CD4-positive, alpha-beta memory T cell (primary cell): ENCODE data around the gene CRTC2. TPM values are rescaled to one million over a fixed set of nuclear protein-coding genes. Genes with fewer than 3 reads are reported as not detected.

ENCODE experiments used
- CTCF ChIA-PET: fragments of 350-600 bp; sonication (Branson Sonifier 250); formaldehyde crosslinking; loops from one replicate; lab custom pipeline; 2021; ENCODE audit warnings: inconsistent platforms; ENCODE audit not compliant: partially characterized antibody; lab: Charles Lee
- POLR2A ChIA-PET: fragments of 350-600 bp; sonication (Branson Sonifier 250); formaldehyde crosslinking; loops from one replicate; lab custom pipeline; 2021; ENCODE audit not compliant: partially characterized antibody; lab: Charles Lee
- DNase-seq, 5 donors: peaks; one replicate each; pipeline versions ENCODE4 v3.0.0 to v3.0.0-alpha.2; 2020 to 2022; ENCODE audit warnings: mixed read lengths in 1 of 5
- H3K27ac ChIP-seq: one replicate; pipeline ENCODE4 v1.7.0; 2013; ENCODE audit warnings: low read depth, low read length
- H3K27me3 ChIP-seq: 2 replicates; pipeline ENCODE4 v1.7.0; 2013; ENCODE audit warnings: mild to moderate bottlenecking, low read length, moderate library complexity; ENCODE audit not compliant: insufficient read depth
- H3K36me3 ChIP-seq: 2 replicates; pipeline ENCODE4 v1.7.0; 2013; ENCODE audit warnings: mild to moderate bottlenecking, low read length, moderate library complexity; ENCODE audit not compliant: insufficient read depth
- H3K4me1 ChIP-seq: 2 replicates; pipeline ENCODE4 v1.7.0; 2013; ENCODE audit warnings: mild to moderate bottlenecking, low read length, moderate library complexity; ENCODE audit not compliant: insufficient read depth
- H3K4me3 ChIP-seq, 2 donors: one replicate each; pipeline ENCODE4 v1.7.0; 2013; ENCODE audit warnings: low read length in 2 of 2, mild to moderate bottlenecking in 1 of 2
- H3K9me3 ChIP-seq, 2 donors: one replicate each; pipeline ENCODE4 v1.7.0; 2013; ENCODE audit warnings: low read length in 2 of 2, control low read depth in 1 of 2; ENCODE audit not compliant: control insufficient read depth in 1 of 2
- H3K27ac Mint-ChIP-seq, 7 donors: one replicate each; pipeline ENCODE4 v1.8.0; 2020 to 2021; ENCODE audit warnings: mixed read lengths in 7 of 7, mild to moderate bottlenecking in 6 of 7, inconsistent platforms in 3 of 7, moderate library complexity in 3 of 7
- H3K27me3 Mint-ChIP-seq, 2 donors: one replicate each; pipeline ENCODE4 v1.8.0; 2020 to 2021; ENCODE audit warnings: mixed read lengths in 2 of 2
- H3K36me3 Mint-ChIP-seq, 2 donors: one replicate each; pipeline ENCODE4 v1.8.0; 2020 to 2021; ENCODE audit warnings: mixed read lengths in 2 of 2, inconsistent platforms in 1 of 2, mild to moderate bottlenecking in 1 of 2
- H3K4me1 Mint-ChIP-seq, 4 donors: one replicate each; pipeline ENCODE4 v1.8.0; 2020 to 2021; ENCODE audit warnings: mixed read lengths in 4 of 4, mild to moderate bottlenecking in 1 of 4
- H3K4me3 Mint-ChIP-seq, 8 donors: one replicate each; pipeline ENCODE4 v1.8.0; 2020 to 2021; ENCODE audit warnings: mixed read lengths in 8 of 8, mild to moderate bottlenecking in 7 of 8, moderate library complexity in 6 of 8, inconsistent platforms in 3 of 8
- H3K9me3 Mint-ChIP-seq, 8 donors: one replicate each; pipeline ENCODE4 v1.8.0; 2020 to 2021; ENCODE audit warnings: mixed read lengths in 8 of 8, mild to moderate bottlenecking in 5 of 8, inconsistent platforms in 3 of 8, moderate library complexity in 1 of 8
- intact Hi-C: fragments of 100-400 bp; cut with micrococcal nuclease; formaldehyde crosslinking; loops from one replicate; pipeline ENCODE4 v1.15.1; 2023
- polyA plus RNA-seq, 2 donors: library from polyadenylated mRNA; unstranded; fragments of 300-500 nt; fragmentation: Illumina TruSeq; gene quantifications; one replicate each; pipeline ENCODE4 v1.2.3, GENCODE V29; 2021
- total RNA-seq, 2 experiments: library from RNA; stranded (reverse); gene quantifications; one replicate each; pipeline ENCODE4 v1.2.3, GENCODE V29; 2021

Gene CRTC2
- total and polyA plus RNA-seq, 4 experiments from 2014 or later = 12.3 to 113 (median 83.0) TPM

GRCh38 chr1:153977250-153978240, 19.1 kb upstream of the CRTC2 start, which contains the start of gene JTB:
TSS of gene JTB (minus strand) at chr1:153977674. CDS start at chr1:153977252, 422 bp downstream.
- CTCF ChIA-PET = interaction anchor here (1.0 to 5.2 kb wide), 10 partner anchors 11 to 328 kb away, joined by 3 to 55 read pairs (median 5); partner anchors contain the start of genes CREB3L4, DENND4B, GATAD2B and RAB13

GRCh38 chr1:153976819-153977249, 18.4 kb upstream of the CRTC2 start:
- peaks cover 25% of the 10 kb centered on the region for H3K4me1 ChIP-seq
- no peaks in the 10 kb centered on the region for H3K27me3 ChIP-seq
- DNase-seq = peak in 1 of 5 donors; percentile 16
- peaks cover 29% of the 10 kb centered on the region for H3K36me3 ChIP-seq
- H3K4me3 ChIP-seq = peak overlapping the region; percentile 94
- H3K27ac ChIP-seq = peak overlapping the region; percentile 92
- Mint-ChIP-seq H3K4me3 (peak overlapping the region; percentile 93 to 98 (median 97)), H3K27me3 (no peaks in the 10 kb centered on the region), H3K4me1 (peaks cover 18 to 61% (median 34%) of the 10 kb centered on the region in 4 donors), H3K9me3 (no peaks in the 10 kb centered on the region), H3K27ac (peak overlapping the region; percentile 96 to 98 (median 97)), H3K36me3 (peaks cover 15 to 37% of the 10 kb centered on the region in 2 donors)
- intact Hi-C loops = loop anchor here (1.0 kb wide), 6 partner anchors 10 to 194 kb away; partner anchors contain the start of genes CREB3L4, CRTC2, GATAD2B and RPS27
- H3K9me3 ChIP-seq = no peaks in the 10 kb centered on the region
- ChIA-PET POLR2A (interaction anchor here (0.6 to 7.4 kb wide), 22 partner anchors 10 to 443 kb away, joined by 3 to 164 read pairs (median 6); partner anchors contain the start of genes CHTOP, CREB3L4, CRTC2 and DENND4B), CTCF (interaction anchor here (0.9 to 5.2 kb wide), 8 partner anchors 10 to 327 kb away, joined by 3 to 55 read pairs (median 10); partner anchors contain the start of genes CREB3L4, CRTC2, DENND4B and GATAD2B)

More at GRCh38 chr1:153977250-153978240, 19.1 kb upstream of the CRTC2 start, which contains the start of gene JTB:
- intact Hi-C loops = loop anchor here (1.0 kb wide), 6 partner anchors 10 to 194 kb away; partner anchors contain the start of genes CREB3L4, CRTC2, GATAD2B and RPS27
- H3K4me3 ChIP-seq = peak within 1 kb of the TSS; percentile 94
- DNase-seq = peak; percentile 77 to 91 (median 79)
- POLR2A ChIA-PET = interaction anchor here (0.6 to 7.4 kb wide), 32 partner anchors 10 to 1344 kb away, joined by 3 to 164 read pairs (median 6); partner anchors contain the start of genes CHTOP, CREB3L4, CRTC2 and DENND4B
- H3K27me3 Mint-ChIP-seq = no peaks in the 10 kb centered on the region
- peaks cover 29% of the 10 kb centered on the region for H3K36me3 ChIP-seq
- H3K9me3 Mint-ChIP-seq = no peaks in the 10 kb centered on the region
- peaks cover 15 to 54% (median 29%) of the 10 kb centered on the region in 4 donors for H3K4me1 Mint-ChIP-seq
- H3K36me3 Mint-ChIP-seq = peaks cover 15 to 37% of the 10 kb centered on the region in 2 donors
- H3K9me3 ChIP-seq = no peaks in the 10 kb centered on the region
- peaks cover 25% of the 10 kb centered on the region for H3K4me1 ChIP-seq
- H3K27ac Mint-ChIP-seq = peak within 1 kb of the TSS; percentile 96 to 98 (median 97)
- H3K4me3 Mint-ChIP-seq = peak within 1 kb of the TSS; percentile 93 to 98 (median 97)
- no peaks in the 10 kb centered on the region for H3K27me3 ChIP-seq
- H3K27ac ChIP-seq = peak within 1 kb of the TSS; percentile 92

GRCh38 chr1:153973525-153973924, 15.1 kb upstream of the CRTC2 start:
- H3K36me3 ChIP-seq = peaks cover 29% of the 10 kb centered on the region
- Mint-ChIP-seq H3K9me3 (no peaks in the 10 kb centered on the region), H3K27ac (peak overlapping the region in 1 of 7 donors; percentile 49), H3K4me3 (no peak overlapping the region), H3K36me3 (peaks cover 15 to 37% of the 10 kb centered on the region in 2 donors), H3K27me3 (no peaks in the 10 kb centered on the region), H3K4me1 (peaks cover 18 to 62% (median 33%) of the 10 kb centered on the region in 4 donors)
- H3K4me1 ChIP-seq = peaks cover 24% of the 10 kb centered on the region
- no peaks in the 10 kb centered on the region for H3K9me3 ChIP-seq
- ChIA-PET CTCF (interaction anchor here (1.7 to 5.2 kb wide), 2 partner anchors 9 to 177 kb away, joined by 6 to 55 read pairs; partner anchors contain the start of genes CREB3L4 and SLC39A1), POLR2A (interaction anchor here (1.2 to 7.4 kb wide), 5 partner anchors 10 to 51 kb away, joined by 3 to 164 read pairs (median 70); partner anchors contain the start of genes CRTC2, GATAD2B, RAB13 and RPS27)
- no peak overlapping the region for H3K4me3 ChIP-seq
- no peak overlapping the region for H3K27ac ChIP-seq
- intact Hi-C loops = no loop called here
- no peak for DNase-seq
- H3K27me3 ChIP-seq = no peaks in the 10 kb centered on the region

GRCh38 chr1:153973071-153973470, 14.7 kb upstream of the CRTC2 start:
- no peaks in the 10 kb centered on the region for H3K9me3 ChIP-seq
- peaks cover 15 to 37% of the 10 kb centered on the region in 2 donors for H3K36me3 Mint-ChIP-seq
- H3K4me3 ChIP-seq = no peak overlapping the region
- H3K36me3 ChIP-seq = peaks cover 29% of the 10 kb centered on the region
- H3K4me1 Mint-ChIP-seq = peaks cover 17 to 58% (median 31%) of the 10 kb centered on the region in 4 donors
- intact Hi-C loops = no loop called here
- H3K27ac Mint-ChIP-seq = peak overlapping the region in 4 of 7 donors; percentile 49 to 72 (median 60)
- ChIA-PET POLR2A (interaction anchor here (1.2 to 7.4 kb wide), 6 partner anchors 10 to 50 kb away, joined by 3 to 164 read pairs (median 40); partner anchors contain the start of genes CRTC2, GATAD2B, RAB13 and RPS27), CTCF (interaction anchor here (1.7 kb wide), 1 partner anchor 176 kb away, joined by 6 read pairs; no protein-coding TSS in a partner anchor)
- no peaks in the 10 kb centered on the region for H3K27me3 Mint-ChIP-seq
- DNase-seq = no peak
- no peaks in the 10 kb centered on the region for H3K27me3 ChIP-seq
- peaks cover 24% of the 10 kb centered on the region for H3K4me1 ChIP-seq
- H3K9me3 Mint-ChIP-seq = no peaks in the 10 kb centered on the region
- no peak overlapping the region for H3K4me3 Mint-ChIP-seq
- no peak overlapping the region for H3K27ac ChIP-seq

- H3K4me3 ChIP-seq = no peak overlapping the region
- Mint-ChIP-seq H3K27me3 (no peaks in the 10 kb centered on the region), H3K27ac (peak overlapping the region in 4 of 7 donors; percentile 41 to 76 (median 54)), H3K4me3 (no peak overlapping the region), H3K9me3 (no peaks in the 10 kb centered on the region), H3K4me1 (peaks cover 19 to 59% (median 35%) of the 10 kb centered on the region in 4 donors), H3K36me3 (peaks cover 9 to 24% of the 10 kb centered on the region in 2 donors)
- peaks cover 29% of the 10 kb centered on the region for H3K4me1 ChIP-seq
- DNase-seq = no peak
- H3K9me3 ChIP-seq = no peaks in the 10 kb centered on the region
- H3K36me3 ChIP-seq = peaks cover 22% of the 10 kb centered on the region
- H3K27ac ChIP-seq = no peak overlapping the region
- H3K27me3 ChIP-seq = no peaks in the 10 kb centered on the region
- ChIA-PET CTCF (interaction anchor here (0.7 kb wide), 2 partner anchors 17 to 27 kb away, joined by 4 read pairs; no protein-coding TSS in a partner anchor), POLR2A (interaction anchor here (0.9 to 1.2 kb wide), 2 partner anchors 14 to 189 kb away, joined by 3 read pairs; no protein-coding TSS in a partner anchor)
- intact Hi-C loops = no loop called here
Measured at GRCh38 chr1:153970346-153970745, 11.9 kb upstream of the CRTC2 start.

GRCh38 chr1:153968972-153969371, 10.6 kb upstream of the CRTC2 start:
- H3K36me3 Mint-ChIP-seq = peaks cover under 1 to 14% of the 10 kb centered on the region in 2 donors
- H3K9me3 ChIP-seq = no peaks in the 10 kb centered on the region
- peaks cover 36% of the 10 kb centered on the region for H3K4me1 ChIP-seq
- peaks cover 14% of the 10 kb centered on the region for H3K36me3 ChIP-seq
- H3K4me1 Mint-ChIP-seq = peaks cover 19 to 54% (median 37%) of the 10 kb centered on the region in 4 donors
- DNase-seq = no peak
- intact Hi-C loops = no loop called here
- CTCF ChIA-PET = interaction anchor here (2.1 to 8.4 kb wide), 4 partner anchors 11 to 23 kb away, joined by 7 to 70 read pairs (median 26); partner anchors contain the start of genes CRTC2, DENND4B and RAB13
- no peaks in the 10 kb centered on the region for H3K27me3 ChIP-seq
- H3K27ac ChIP-seq = no peak overlapping the region
- H3K9me3 Mint-ChIP-seq = no peaks in the 10 kb centered on the region
- no peak overlapping the region for H3K4me3 ChIP-seq
- no peaks in the 10 kb centered on the region for H3K27me3 Mint-ChIP-seq
- POLR2A ChIA-PET = interaction anchor here (4.0 to 5.1 kb wide), 5 partner anchors 8 to 47 kb away, joined by 56 to 148 read pairs (median 93); partner anchors contain the start of genes CRTC2, DENND4B, GATAD2B and JTB
- H3K27ac Mint-ChIP-seq = peak overlapping the region; percentile 73 to 96 (median 85)
- H3K4me3 Mint-ChIP-seq = peak overlapping the region in 1 of 8 donors; percentile 72
